Panc1 (cell line): Measurements from ENCODE around the gene TCEAL9. TPM values are rescaled to one million over a fixed set of nuclear protein-coding genes. Genes with fewer than 3 reads are reported as not detected.

Source experiments
- ATAC-seq: fragments of 200-7000 bp; cut with Tn5 transposase; 2 replicates; pipeline ENCODE4 v1.9.1; 2020; ENCODE audit warnings: mild to moderate bottlenecking, moderate library complexity
- BruUV-seq: library from RNA; stranded (reverse); fragments of 400-500 nt; replicated peaks from 2 replicates; lab custom pipeline; 2021; lab: Mats Ljungman, UMichigan
- CTCF ChIA-PET: fragments of 300-600 bp; sonication (Branson Sonifier 250); formaldehyde crosslinking; loops from one replicate; lab custom pipeline; 2022; ENCODE audit warnings: antibody characterized with exemption; lab: Charles Lee
- POLR2A ChIA-PET: fragments of 300-600 bp; sonication (Branson Sonifier 250); formaldehyde crosslinking; loops from one replicate; lab custom pipeline; 2022; ENCODE audit warnings: antibody characterized with exemption; lab: Charles Lee
- DNase-seq: peaks from one replicate; pipeline ENCODE4 v3.0.0-alpha.2; 2010; ENCODE audit warnings: low read depth, low spot score
- H3K27ac ChIP-seq: 2 replicates; pipeline ENCODE4 v1.5.1; 2011; ENCODE audit warnings: mild to moderate bottlenecking, low read length, inconsistent platforms
- H3K27me3 ChIP-seq: fragments of 200-500 bp; sonication (Bioruptor generic); 2 replicates; pipeline ENCODE4 v1.6.0; 2014; ENCODE audit warnings: low read length, inconsistent platforms; ENCODE audit not compliant: control insufficient read depth, insufficient read depth
- H3K36me3 ChIP-seq: fragments of 200-500 bp; sonication (Bioruptor generic); 2 replicates; pipeline ENCODE4 v1.5.1; 2014; ENCODE audit warnings: inconsistent platforms, mild to moderate bottlenecking, low read length, moderate library complexity; ENCODE audit not compliant: control insufficient read depth, insufficient read depth
- H3K4me1 ChIP-seq: 2 replicates; pipeline ENCODE4 v1.5.1; 2011; ENCODE audit warnings: inconsistent platforms, mild to moderate bottlenecking, low read length, moderate library complexity; ENCODE audit not compliant: control insufficient read depth, insufficient read depth
- H3K4me3 ChIP-seq, 2 experiments: 2 replicates each; pipeline ENCODE4 v1.5.1; 2011 to 2012; ENCODE audit warnings: low read depth in 2 of 2, low read length in 2 of 2, mild to moderate bottlenecking in 2 of 2, inconsistent platforms in 1 of 2, moderate library complexity in 1 of 2
- H3K9me3 ChIP-seq: fragments of 200-500 bp; sonication (Bioruptor generic); 2 replicates; pipeline ENCODE4 v1.5.1; 2014; ENCODE audit warnings: low read depth, mild to moderate bottlenecking, inconsistent platforms, low read length, moderate library complexity; ENCODE audit not compliant: control insufficient read depth, insufficient read depth
- POLR2AphosphoS5 ChIP-seq: IDR thresholded peaks from 2 replicates; pipeline ENCODE4 v1.6.1; 2012; ENCODE audit warnings: mild to moderate bottlenecking, low read depth, low read length, moderate library complexity
- SIN3A ChIP-seq: IDR thresholded peaks from 2 replicates; pipeline ENCODE4 v1.6.1; 2012; ENCODE audit warnings: low read depth, mild to moderate bottlenecking, low read length, moderate library complexity, borderline replicate concordance; ENCODE audit not compliant: insufficient read depth
- TCF7L2 ChIP-seq: IDR thresholded peaks from 2 replicates; pipeline ENCODE4 v1.6.1; 2011; ENCODE audit warnings: mild to moderate bottlenecking, low read depth, low read length, inconsistent platforms
- in situ Hi-C: cut with HindIII; loops from 2 replicates; pipeline ENCODE4 v1.10.0; 2016; ENCODE audit warnings: low sequenced_read_pairs, low pct_unique_long_range_greater_than_20kb
- intact Hi-C: fragments of 100-400 bp; cut with micrococcal nuclease; formaldehyde crosslinking; loops from one replicate; pipeline ENCODE4 v1.10.0; 2022; ENCODE audit not compliant: unreplicated experiment
- total RNA-seq: library from RNA; stranded (reverse); gene quantifications from one replicate; pipeline ENCODE4 v1.2.1, GENCODE V29; 2021; ENCODE audit not compliant: unreplicated experiment
- TF ChIP-seq, protein P1 (sequence below): fragments of 450-650 bp; IDR thresholded peaks from 2 replicates; pipeline ENCODE4 v1.5.1; 2017; ENCODE audit warnings: mild to moderate bottlenecking
- TF ChIP-seq, protein P2 (sequence below), 2 experiments: IDR thresholded peaks; 2 replicates each; pipeline ENCODE4 v1.6.1; 2011 to 2012; ENCODE audit warnings: low read depth in 2 of 2, control low read depth in 1 of 2, low read length in 1 of 2, mild to moderate bottlenecking in 1 of 2, moderate library complexity in 1 of 2; ENCODE audit not compliant: insufficient read depth in 1 of 2

Gene TCEAL9
- total RNA-seq, 1 experiment from 2014 or later, result 42.6 TPM

DNA sequence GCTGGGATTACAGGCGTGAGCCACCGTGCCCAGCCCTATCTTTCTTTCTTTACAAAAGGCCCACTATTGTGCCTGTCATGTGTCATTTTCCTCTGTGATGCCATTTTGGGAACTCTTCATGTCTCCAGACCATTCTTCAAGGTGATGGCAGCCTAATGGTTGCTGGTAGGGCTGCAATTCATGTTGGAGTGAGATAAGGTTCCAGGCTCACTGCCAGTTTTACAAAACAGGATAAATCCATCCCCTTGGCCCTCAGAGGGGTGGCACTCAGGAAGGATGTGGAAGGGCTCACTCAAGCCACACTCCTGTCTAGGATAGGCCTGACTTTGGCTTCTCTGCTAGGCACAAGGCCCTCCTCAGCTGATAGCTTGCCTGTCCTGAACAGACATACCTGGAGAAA, 3.8 kb downstream of the TCEAL9 start:
- in situ Hi-C loops, result no loop called here
- peaks cover 11% of the 10 kb centered on the region for H3K4me1 ChIP-seq
- H3K9me3 ChIP-seq, result no peaks in the 10 kb centered on the region
- no TSS peak for BruUV-seq
- no peak overlapping the region for H3K27ac ChIP-seq
- DNase-seq, result no peak
- ATAC-seq, result no peak
- H3K36me3 ChIP-seq, result peaks cover 2% of the 10 kb centered on the region
- H3K27me3 ChIP-seq, result no peaks in the 10 kb centered on the region
- intact Hi-C loops, result no loop called here
- no peak overlapping the region for H3K4me3 ChIP-seq
- POLR2A ChIA-PET, result no interaction called here
- CTCF ChIA-PET, result no interaction called here
- TF ChIP-seq POLR2AphosphoS5 (no peak), TCF7L2 (no peak), SIN3A (no peak)
- TF ChIP-seq, protein P1, sequence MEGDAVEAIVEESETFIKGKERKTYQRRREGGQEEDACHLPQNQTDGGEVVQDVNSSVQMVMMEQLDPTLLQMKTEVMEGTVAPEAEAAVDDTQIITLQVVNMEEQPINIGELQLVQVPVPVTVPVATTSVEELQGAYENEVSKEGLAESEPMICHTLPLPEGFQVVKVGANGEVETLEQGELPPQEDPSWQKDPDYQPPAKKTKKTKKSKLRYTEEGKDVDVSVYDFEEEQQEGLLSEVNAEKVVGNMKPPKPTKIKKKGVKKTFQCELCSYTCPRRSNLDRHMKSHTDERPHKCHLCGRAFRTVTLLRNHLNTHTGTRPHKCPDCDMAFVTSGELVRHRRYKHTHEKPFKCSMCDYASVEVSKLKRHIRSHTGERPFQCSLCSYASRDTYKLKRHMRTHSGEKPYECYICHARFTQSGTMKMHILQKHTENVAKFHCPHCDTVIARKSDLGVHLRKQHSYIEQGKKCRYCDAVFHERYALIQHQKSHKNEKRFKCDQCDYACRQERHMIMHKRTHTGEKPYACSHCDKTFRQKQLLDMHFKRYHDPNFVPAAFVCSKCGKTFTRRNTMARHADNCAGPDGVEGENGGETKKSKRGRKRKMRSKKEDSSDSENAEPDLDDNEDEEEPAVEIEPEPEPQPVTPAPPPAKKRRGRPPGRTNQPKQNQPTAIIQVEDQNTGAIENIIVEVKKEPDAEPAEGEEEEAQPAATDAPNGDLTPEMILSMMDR, result no peak
- TF ChIP-seq, protein P2, sequence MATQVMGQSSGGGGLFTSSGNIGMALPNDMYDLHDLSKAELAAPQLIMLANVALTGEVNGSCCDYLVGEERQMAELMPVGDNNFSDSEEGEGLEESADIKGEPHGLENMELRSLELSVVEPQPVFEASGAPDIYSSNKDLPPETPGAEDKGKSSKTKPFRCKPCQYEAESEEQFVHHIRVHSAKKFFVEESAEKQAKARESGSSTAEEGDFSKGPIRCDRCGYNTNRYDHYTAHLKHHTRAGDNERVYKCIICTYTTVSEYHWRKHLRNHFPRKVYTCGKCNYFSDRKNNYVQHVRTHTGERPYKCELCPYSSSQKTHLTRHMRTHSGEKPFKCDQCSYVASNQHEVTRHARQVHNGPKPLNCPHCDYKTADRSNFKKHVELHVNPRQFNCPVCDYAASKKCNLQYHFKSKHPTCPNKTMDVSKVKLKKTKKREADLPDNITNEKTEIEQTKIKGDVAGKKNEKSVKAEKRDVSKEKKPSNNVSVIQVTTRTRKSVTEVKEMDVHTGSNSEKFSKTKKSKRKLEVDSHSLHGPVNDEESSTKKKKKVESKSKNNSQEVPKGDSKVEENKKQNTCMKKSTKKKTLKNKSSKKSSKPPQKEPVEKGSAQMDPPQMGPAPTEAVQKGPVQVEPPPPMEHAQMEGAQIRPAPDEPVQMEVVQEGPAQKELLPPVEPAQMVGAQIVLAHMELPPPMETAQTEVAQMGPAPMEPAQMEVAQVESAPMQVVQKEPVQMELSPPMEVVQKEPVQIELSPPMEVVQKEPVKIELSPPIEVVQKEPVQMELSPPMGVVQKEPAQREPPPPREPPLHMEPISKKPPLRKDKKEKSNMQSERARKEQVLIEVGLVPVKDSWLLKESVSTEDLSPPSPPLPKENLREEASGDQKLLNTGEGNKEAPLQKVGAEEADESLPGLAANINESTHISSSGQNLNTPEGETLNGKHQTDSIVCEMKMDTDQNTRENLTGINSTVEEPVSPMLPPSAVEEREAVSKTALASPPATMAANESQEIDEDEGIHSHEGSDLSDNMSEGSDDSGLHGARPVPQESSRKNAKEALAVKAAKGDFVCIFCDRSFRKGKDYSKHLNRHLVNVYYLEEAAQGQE (IDR thresholded peaks at IDR 0.05; ENCODE audit: insufficient read depth in 1 of 2, low read depth in 2 of 2, low read length in 1 of 2), result no peak

DNA sequence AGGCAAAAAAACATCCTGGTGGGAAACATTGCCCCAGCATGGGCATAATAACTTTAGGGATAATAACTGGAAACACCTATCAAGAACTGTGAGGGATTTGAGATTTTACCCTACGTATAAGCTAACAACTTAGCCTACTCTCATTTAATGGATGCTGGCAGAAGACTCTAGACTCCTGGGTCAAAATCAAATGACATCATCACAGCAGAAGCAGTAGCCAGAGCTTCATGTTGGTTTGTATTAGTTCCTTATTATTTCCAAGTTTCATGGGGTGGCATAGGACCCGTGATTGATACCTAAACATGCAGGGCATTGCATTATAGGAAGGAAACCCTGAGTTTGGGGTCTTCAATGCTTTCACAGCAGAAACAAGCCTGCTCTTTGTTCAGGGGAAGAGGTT, 4.6 kb downstream of the TCEAL9 start:
- Histone ChIP-seq H3K4me1 (peaks cover 11% of the 10 kb centered on the region), H3K36me3 (peaks cover 2% of the 10 kb centered on the region), H3K4me3 (no peak overlapping the region), H3K9me3 (no peaks in the 10 kb centered on the region), H3K27me3 (no peaks in the 10 kb centered on the region), H3K27ac (no peak overlapping the region)
- TF ChIP-seq, protein P2 (IDR thresholded peaks at IDR 0.05; ENCODE audit: insufficient read depth in 1 of 2, low read depth in 2 of 2, low read length in 1 of 2), result no peak
- TF ChIP-seq, protein P1, result no peak
- TF ChIP-seq TCF7L2 (no peak), SIN3A (no peak), POLR2AphosphoS5 (no peak)
- ChIA-PET POLR2A (no interaction called here), CTCF (no interaction called here)
- BruUV-seq, result no TSS peak
- intact Hi-C loops (no loop called here), in situ Hi-C loops (no loop called here)
- DNase-seq, result no peak
- no peak for ATAC-seq
